Esophagus muscularis mucosa (tissue), 3 donors: Measurements from ENCODE around the gene EFCAB12.

Experiments used
- POLR2A ChIP-seq: fragments of 450-650 bp; IDR thresholded peaks from one replicate; pipeline ENCODE4 v1.6.1; 2017; ENCODE audit warnings: antibody characterized with exemption, moderate library complexity, mild to moderate bottlenecking, low read depth
- TF ChIP-seq, protein P1 (sequence below), 3 experiments: fragments of 200-600 bp in 2 of 3; fragments of 450-650 bp in 1 of 3; sonication (generic) in 2 of 3; IDR thresholded peaks; one replicate each; pipeline ENCODE4 v1.5.1; 2017 to 2019; ENCODE audit warnings: antibody characterized with exemption in 3 of 3, mild to moderate bottlenecking in 2 of 3, moderate library complexity in 1 of 3

DNA sequence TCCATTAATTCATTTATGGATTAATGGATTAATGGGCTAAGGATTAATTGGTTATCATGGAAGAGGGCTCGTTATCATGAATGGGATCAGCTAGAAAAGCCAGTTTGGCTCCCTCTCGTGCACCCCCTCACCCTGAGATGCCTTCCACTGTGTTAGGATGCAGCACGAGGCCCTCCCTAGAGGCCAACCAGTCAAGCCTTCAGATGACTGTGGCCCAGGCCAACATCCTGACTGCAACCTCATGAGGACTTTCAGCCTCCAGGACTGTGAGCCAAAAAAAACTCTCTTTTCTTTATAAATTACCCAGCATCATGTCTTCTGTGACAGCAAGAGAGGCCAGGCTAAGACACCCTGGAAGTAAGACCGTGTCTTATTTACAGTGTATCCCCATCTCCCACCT lies 9.0 kb downstream of the EFCAB12 start:
- no peak for TF ChIP-seq POLR2A
- TF ChIP-seq, protein P1, sequence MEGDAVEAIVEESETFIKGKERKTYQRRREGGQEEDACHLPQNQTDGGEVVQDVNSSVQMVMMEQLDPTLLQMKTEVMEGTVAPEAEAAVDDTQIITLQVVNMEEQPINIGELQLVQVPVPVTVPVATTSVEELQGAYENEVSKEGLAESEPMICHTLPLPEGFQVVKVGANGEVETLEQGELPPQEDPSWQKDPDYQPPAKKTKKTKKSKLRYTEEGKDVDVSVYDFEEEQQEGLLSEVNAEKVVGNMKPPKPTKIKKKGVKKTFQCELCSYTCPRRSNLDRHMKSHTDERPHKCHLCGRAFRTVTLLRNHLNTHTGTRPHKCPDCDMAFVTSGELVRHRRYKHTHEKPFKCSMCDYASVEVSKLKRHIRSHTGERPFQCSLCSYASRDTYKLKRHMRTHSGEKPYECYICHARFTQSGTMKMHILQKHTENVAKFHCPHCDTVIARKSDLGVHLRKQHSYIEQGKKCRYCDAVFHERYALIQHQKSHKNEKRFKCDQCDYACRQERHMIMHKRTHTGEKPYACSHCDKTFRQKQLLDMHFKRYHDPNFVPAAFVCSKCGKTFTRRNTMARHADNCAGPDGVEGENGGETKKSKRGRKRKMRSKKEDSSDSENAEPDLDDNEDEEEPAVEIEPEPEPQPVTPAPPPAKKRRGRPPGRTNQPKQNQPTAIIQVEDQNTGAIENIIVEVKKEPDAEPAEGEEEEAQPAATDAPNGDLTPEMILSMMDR (IDR thresholded peaks at IDR 0.05) = no peak
